RWPE1 (cell line): ENCODE results near the gene TMEM169.

Source experiments
- CTCF ChIA-PET: fragments of 350-600 bp; sonication (Branson Sonifier 250); formaldehyde crosslinking; extraction: SDS; loops from one replicate; lab custom pipeline; 2021; lab: Yijun Ruan, JAX
- POLR2A ChIA-PET: fragments of 400-600 bp; formaldehyde crosslinking; extraction: SDS; loops from one replicate; lab custom pipeline; 2020; ENCODE audit warnings: antibody characterized with exemption; ENCODE audit not compliant: low non-redundant PET; lab: Yijun Ruan, JAX
- DNase-seq: peaks from one replicate; pipeline ENCODE4 v3.0.0; 2012; ENCODE audit warnings: low spot score
- H3K27ac ChIP-seq: fragments of 450-650 bp; 2 replicates; pipeline ENCODE4 v1.5.1; 2017
- CTCF ChIP-seq: fragments of 450-650 bp; conservative IDR thresholded peaks from 2 replicates; pipeline ENCODE4 v1.5.1; 2017; ENCODE audit warnings: low read depth, mild to moderate bottlenecking

TMEM169 gene

GRCh38 chr2:216043949-216044348, 37.8 kb upstream of the TMEM169 start:
- no peak overlapping the region for H3K27ac ChIP-seq
- no peak for DNase-seq
- ChIA-PET POLR2A (no interaction called here), CTCF (no interaction called here)
- TF ChIP-seq CTCF, result no peak

GRCh38 chr2:216044883-216045486, 36.7 kb upstream of the TMEM169 start:
- ChIA-PET CTCF (interaction anchor here (0.6 to 0.8 kb wide), 2 partner anchors 10 to 12 kb away, joined by 3 to 5 read pairs; no protein-coding TSS in a partner anchor), POLR2A (no interaction called here)
- no peak overlapping the region for H3K27ac ChIP-seq
- no peak for TF ChIP-seq CTCF
- no peak for DNase-seq

GRCh38 chr2:216047397-216047796, 34.3 kb upstream of the TMEM169 start:
- POLR2A ChIA-PET, result interaction anchor here (0.6 to 0.7 kb wide), 3 partner anchors 11 to 72 kb away, joined by 3 to 6 read pairs (median 4); no protein-coding TSS in a partner anchor
- no peak for TF ChIP-seq CTCF
- CTCF ChIA-PET, result interaction anchor here (2.0 kb wide), 1 partner anchor 13 kb away, joined by 7 read pairs; no protein-coding TSS in a partner anchor
- DNase-seq, result no peak
- H3K27ac ChIP-seq, result no peak overlapping the region

GRCh38 chr2:216049452-216049851, 32.3 kb upstream of the TMEM169 start:
- POLR2A ChIA-PET, result no interaction called here
- H3K27ac ChIP-seq, result no peak overlapping the region
- CTCF ChIA-PET, result interaction anchor here (0.6 to 2.0 kb wide), 4 partner anchors 15 to 1431 kb away, joined by 3 to 7 read pairs (median 4); no protein-coding TSS in a partner anchor
- no peak for TF ChIP-seq CTCF
- no peak for DNase-seq

- POLR2A ChIA-PET, result no interaction called here
- DNase-seq, result no peak
- CTCF ChIA-PET, result interaction anchor here (0.6 to 0.7 kb wide), 2 partner anchors 8 to 11 kb away, joined by 3 read pairs; no protein-coding TSS in a partner anchor
- H3K27ac ChIP-seq, result no peak overlapping the region
- no peak for TF ChIP-seq CTCF
Observed at GRCh38 chr2:216051350-216051749, 30.4 kb upstream of the TMEM169 start.

- ChIA-PET CTCF (no interaction called here), POLR2A (no interaction called here)
- TF ChIP-seq CTCF, result no peak
- H3K27ac ChIP-seq, result no peak overlapping the region
- no peak for DNase-seq
Observed at GRCh38 chr2:216052420-216052819, 29.3 kb upstream of the TMEM169 start.
